Hepatic stellate cell (primary cell): Measurements from ENCODE around the gene UNKL.
A peak's percentile ranks its signal among the peaks of the same experiment; 100 is the strongest.

ENCODE experiments used
- DNase-seq: peaks from one replicate; pipeline ENCODE4 v3.0.0; 2011; ENCODE audit warnings: low spot score

Gene UNKL

DNA sequence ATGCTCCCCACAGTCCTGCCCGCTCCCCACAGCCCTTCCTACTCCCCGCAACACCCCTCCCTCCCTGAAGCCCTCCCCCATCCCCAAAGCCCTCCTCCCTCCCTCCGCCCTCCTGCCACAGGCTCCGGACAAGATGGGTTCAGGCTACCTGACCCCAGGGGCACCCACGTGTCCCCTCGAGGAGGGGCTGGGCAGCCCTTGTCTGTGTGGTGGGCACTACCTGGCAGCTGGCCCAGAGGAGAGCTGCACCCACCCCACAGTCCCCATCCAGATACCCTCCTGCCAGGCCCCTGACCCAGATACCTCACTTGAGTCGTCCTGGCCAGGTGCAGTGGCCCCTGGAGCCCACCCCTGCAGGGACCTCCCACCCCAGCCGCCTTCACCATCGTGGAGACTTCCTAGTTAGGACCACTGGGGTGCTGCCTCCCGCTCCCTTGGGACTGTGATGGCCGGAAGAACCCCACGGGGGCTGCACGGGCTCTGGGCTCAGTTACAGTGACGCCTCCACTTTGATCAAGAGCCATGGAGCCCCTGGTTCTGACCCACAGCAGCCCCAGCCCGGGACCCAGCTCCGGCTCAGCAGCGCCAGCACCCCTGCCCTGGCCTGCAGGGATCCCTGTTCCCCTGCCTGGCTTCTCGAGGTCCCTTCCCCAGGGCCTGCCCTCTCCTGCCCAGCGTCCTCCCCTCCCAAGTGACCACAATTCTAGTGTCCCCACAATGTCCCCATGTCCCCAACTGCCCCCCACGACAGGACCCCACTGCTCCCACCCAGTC lies 17.2 kb upstream of the UNKL start:
- DNase-seq, result no peak

- no peak for DNase-seq
These were observed 16.4 kb upstream of the UNKL start, which contains the start of gene PERCC1 for GRCh38 chr16:1430759-1431496. PERCC1 (plus strand) TSS chr16:1431078; CDS start chr16:1432594, 1,516 bp downstream.

- no peak for DNase-seq
These were observed 15.8 kb upstream of the UNKL start for GRCh38 chr16:1430214-1430758.

DNA sequence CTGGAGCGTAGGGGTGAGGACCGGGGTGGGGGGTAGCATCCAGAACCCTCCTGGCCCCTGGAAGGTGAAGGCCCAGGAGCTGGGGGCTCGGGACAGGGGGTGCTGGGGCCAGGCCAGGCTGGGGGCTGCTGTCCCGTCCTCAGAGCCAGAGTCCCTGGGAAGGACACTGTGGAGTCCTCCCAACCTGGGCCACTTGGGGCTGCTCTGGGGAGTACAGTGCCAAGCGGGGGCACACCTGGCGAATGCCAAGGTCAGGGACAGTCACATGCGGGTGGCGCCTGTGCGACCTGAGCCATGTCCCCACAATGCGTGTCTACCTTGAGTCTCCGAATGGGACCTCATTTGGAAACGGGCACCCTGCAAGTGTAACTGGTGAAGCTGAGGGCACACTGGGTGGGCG lies 15.1 kb upstream of the UNKL start:
- DNase-seq, result no peak

DNA sequence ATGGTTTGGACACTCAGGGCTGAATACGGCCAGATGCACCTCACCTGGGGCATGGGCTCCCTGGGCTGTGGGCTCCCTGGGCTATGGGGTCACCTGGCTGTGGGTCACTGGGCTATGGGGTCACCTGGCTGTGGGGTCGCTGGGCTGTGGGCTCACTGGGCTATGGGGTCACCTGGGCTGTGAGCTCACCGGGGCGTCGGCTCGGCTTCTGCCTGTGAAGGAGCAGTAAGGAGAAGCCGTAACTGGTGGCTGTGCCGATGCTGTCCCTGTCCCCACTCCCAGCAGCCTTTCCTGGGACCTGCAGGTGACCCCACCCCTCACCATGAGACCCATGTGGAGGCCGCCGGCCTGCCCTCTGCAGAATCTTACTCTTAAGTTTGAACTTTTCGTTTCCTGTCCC lies 14.5 kb upstream of the UNKL start:
- DNase-seq, result no peak

DNA sequence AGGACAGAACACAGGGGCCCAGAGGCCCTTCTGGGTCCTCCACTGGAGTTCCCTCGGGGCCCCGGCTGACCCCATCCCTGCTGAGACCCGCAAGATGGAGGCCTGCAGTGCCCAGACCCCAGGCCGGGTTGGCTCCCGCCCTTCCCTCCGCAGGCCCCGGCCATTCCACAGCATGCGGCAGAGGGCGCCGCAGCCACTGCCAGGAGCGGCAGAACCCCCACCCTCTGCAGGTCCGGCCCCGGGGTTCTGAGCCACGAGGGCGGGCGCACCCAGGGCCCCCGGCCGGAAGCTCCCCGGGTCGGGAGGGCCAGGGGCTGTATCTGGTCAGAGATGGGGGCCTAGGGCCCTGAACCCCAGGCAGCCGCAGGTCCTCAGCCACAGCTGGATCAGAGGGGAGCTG lies 14.0 kb upstream of the UNKL start:
- no peak for DNase-seq

- no peak for DNase-seq
These were observed 13.3 kb upstream of the UNKL start for GRCh38 chr16:1427473-1428461.

- DNase-seq, result no peak
These were observed 12.4 kb upstream of the UNKL start for GRCh38 chr16:1426734-1427471.

DNA sequence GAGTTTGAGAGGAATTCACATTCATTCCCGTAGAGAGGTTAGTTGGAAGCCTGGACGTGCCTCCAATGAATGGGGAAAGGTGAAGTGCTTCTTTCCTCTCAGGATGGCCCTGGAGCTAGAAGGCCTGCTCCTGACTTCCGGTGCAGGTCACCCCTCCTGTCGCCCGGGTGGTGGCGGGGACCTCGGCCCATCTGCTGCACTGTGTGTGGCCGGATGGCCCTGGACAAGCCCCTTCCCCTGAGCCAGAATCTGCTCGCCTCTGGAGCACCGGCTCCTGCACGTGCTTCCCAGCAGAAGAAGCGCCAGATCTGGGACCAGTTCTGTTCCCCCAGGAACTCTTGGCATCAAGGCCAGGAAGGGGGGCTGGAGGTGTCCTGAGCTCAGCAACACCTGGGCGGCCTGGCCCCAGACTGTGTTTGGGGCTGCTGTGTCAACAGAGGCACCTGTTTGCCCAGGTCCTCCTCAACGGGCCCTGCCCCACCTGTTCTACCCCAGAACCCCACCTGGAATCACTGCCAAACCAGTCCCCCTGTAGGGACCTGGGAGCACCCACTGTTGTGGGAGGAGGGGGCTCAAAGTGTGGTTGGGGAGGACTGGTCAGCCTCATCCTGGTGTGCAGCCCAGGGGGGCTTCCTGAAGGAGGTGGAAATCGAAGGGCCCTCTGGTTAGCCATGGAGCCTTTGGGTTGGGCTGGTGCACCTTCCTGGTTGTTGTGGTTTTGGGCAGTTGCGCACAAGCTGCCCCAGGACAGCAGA lies 11.3 kb upstream of the UNKL start:
- no peak for DNase-seq

- DNase-seq, result no peak
These were observed 9.5 kb upstream of the UNKL start for GRCh38 chr16:1424028-1424427.

DNA sequence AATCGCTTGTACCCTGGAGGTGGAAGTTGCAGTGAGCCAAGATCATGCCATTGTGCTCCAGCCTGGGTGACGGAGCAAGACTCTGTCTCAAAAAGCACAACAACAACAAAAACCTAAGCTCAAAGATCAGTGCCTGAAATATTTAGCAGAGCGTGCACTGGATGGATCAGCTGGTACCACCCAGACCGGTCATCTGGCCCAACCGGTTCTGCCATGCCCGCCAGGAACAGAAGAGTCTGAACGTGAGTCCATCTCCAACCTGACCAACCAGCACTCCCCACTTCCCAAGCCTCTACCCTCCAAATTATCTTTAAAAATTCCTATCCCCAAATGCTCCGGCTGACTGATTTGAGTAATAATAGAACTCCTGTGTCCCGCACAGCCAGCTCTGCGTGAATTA lies 7.6 kb upstream of the UNKL start:
- no peak for DNase-seq

DNA sequence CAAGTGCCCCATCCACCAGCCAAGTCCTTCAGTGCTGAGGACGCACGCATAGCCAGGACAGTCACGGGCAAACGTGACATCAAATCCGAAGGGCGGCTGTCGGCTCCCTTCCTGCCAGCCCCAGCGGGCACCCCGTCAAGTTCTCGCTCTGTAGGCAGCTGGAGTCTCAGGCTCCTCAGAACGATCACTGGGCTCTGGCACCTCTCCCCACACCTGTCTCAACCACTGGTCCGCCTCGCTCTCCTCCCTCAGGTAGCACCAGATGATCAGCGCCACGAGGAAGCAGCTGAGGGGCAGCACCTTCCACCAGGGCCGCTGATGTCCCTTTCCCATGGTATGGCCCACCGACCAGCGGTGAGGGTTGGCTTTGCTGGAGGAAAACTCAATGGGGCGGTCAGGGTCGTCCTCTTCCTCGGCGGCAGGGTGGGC lies 5.6 kb upstream of the UNKL start:
- no peak for DNase-seq

DNA sequence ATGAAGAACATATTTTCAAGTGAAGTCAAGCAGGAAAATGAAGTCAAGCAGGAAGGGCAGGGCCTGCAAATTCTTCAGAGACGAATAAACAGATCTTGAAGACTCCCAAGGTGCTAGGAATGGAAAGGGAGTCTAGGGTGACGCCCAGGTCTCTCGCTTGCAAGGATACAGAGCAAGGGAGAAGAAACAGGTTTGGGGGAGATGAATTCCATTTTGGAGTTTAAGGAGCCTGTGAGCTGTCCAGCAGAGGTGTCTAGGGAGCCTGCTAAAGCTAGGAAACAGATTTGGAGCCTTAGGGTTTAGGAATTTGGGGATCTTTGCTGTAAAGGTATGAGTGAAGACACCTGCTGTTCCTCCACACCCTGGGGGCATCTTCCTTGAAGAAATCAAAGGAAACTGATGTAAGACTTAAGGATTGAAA lies 2.0 kb upstream of the UNKL start:
- no peak for DNase-seq

GRCh38 chr16:1413684-1414531 lies 596 bp downstream of the UNKL start:
- DNase-seq, result peak; percentile 61

- DNase-seq, result no peak
These were observed 1.7 kb downstream of the UNKL start for GRCh38 chr16:1412847-1413246.

DNA sequence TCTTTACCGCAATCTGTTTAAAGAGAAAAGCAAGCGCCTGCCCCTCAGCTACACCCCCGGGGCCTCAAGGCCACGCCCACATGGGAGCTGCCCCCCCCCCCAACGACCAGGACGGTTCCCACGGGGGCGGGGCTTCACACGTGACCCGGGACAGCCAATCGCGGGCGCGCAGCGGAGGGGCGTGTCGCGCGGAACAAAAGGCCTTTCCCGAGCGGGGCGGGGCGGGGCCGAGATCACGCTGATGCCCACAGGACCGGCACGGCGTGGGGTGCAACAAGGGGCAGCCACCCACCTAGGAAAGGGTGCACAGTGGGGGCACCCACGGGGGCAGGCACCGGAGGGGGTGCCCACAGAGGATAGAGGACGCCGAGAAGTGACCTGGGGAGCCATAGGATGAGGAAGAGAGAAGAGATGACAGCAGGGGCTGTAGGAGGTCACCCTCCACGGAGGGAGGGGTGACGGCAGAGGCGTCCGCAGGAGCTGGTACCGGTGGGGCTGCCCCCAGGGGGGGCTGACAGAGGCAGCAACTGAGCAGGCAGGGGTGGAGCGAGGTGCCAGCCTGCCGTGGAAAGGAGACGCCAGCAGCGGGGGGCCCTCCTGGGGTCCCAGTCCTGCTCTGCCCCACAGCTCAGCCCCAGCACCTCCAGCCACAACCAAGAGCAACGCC lies 6.2 kb downstream of the UNKL start:
- DNase-seq, result peak; percentile 98

- no peak for DNase-seq
These were observed 6.8 kb downstream of the UNKL start for GRCh38 chr16:1407753-1408152.

- DNase-seq, result no peak
These were observed 10.8 kb downstream of the UNKL start for GRCh38 chr16:1403733-1404132.

- no peak for DNase-seq
These were observed 11.5 kb downstream of the UNKL start for GRCh38 chr16:1403036-1403435.
